ENCODE results near the gene ACACB.

GRCh38 chr12:109287181-109287580, 170.8 kb downstream of the ACACB start:
- TF ChIP-seq CTCF (IDR thresholded peaks at IDR 0.05) (no peak), POLR2A (IDR thresholded peaks at IDR 0.05) (no peak)
